Activated naive CD4-positive, alpha-beta T cell treated with anti-CD3 and anti-CD28 coated beads for 36 hours (primary cell): ENCODE results near the gene FEM1A. TPM values are rescaled to one million over a fixed set of nuclear protein-coding genes. Genes with fewer than 3 reads are reported as not detected.
"Not testable (repeated sequence)": the region's sequence is repeated elsewhere in the genome, so short reads cannot be mapped to it uniquely, and the experiment has no call there.

ENCODE experiments used
- CTCF ChIA-PET: fragments of 350-600 bp; sonication (Branson Sonifier 250); formaldehyde crosslinking; loops from one replicate; lab custom pipeline; 2021; ENCODE audit warnings: antibody characterized with exemption; lab: Charles Lee
- DNase-seq: peaks from one replicate; pipeline ENCODE4 v3.0.0-alpha.2; 2020
- H3K27ac Mint-ChIP-seq: one replicate; pipeline ENCODE4 v1.8.0; 2021; ENCODE audit warnings: mild to moderate bottlenecking, mixed read lengths
- H3K27me3 Mint-ChIP-seq: one replicate; pipeline ENCODE4 v1.8.0; 2021; ENCODE audit warnings: low read depth, mixed read lengths
- H3K36me3 Mint-ChIP-seq: one replicate; pipeline ENCODE4 v1.8.0; 2021; ENCODE audit warnings: low read depth, mixed read lengths
- H3K4me1 Mint-ChIP-seq: one replicate; pipeline ENCODE4 v1.8.0; 2021; ENCODE audit warnings: low read depth, mixed read lengths
- H3K4me3 Mint-ChIP-seq: one replicate; pipeline ENCODE4 v1.8.0; 2021; ENCODE audit warnings: mild to moderate bottlenecking, moderate library complexity, mixed read lengths
- H3K9me3 Mint-ChIP-seq: one replicate; pipeline ENCODE4 v1.8.0; 2021; ENCODE audit warnings: mixed read lengths
- intact Hi-C: fragments of 100-400 bp; cut with micrococcal nuclease; formaldehyde crosslinking; loops from one replicate; pipeline ENCODE4 v1.15.1; 2023
- microRNA-seq: library from miRNA; unstranded; fragments of <30 nt; microRNA quantifications from one replicate; pipeline ENCODE4 v1.2.0, GENCODE V29; 2022; ENCODE audit warnings: borderline microRNAs expressed, borderline replicate concordance
- total RNA-seq, 2 experiments: library from RNA; stranded (reverse); gene quantifications; one replicate each; pipeline ENCODE4 v1.2.3, GENCODE V29; 2021

FEM1A gene
- total RNA-seq, 2 experiments from 2014 or later, result 8.1 to 9.1 TPM

- Mint-ChIP-seq H3K9me3 (no peaks in the 10 kb centered on the region), H3K27me3 (no peaks in the 10 kb centered on the region), H3K27ac (no peak overlapping the region), H3K4me3 (no peak overlapping the region), H3K36me3 (peaks cover 2% of the 10 kb centered on the region), H3K4me1 (peaks cover 3% of the 10 kb centered on the region)
- no peak for DNase-seq
- CTCF ChIA-PET, result no interaction called here
- intact Hi-C loops, result no loop called here
Observed at GRCh38 chr19:4839192-4839591, 47.7 kb downstream of the FEM1A start.

- no peak for DNase-seq
- Mint-ChIP-seq H3K27ac (no peak overlapping the region), H3K36me3 (peaks cover 4% of the 10 kb centered on the region), H3K9me3 (no peaks in the 10 kb centered on the region), H3K27me3 (no peaks in the 10 kb centered on the region), H3K4me1 (peaks cover 3% of the 10 kb centered on the region), H3K4me3 (no peak overlapping the region)
- CTCF ChIA-PET, result interaction anchor here (1.3 to 13.5 kb wide), 2 partner anchors 33 to 111 kb away, joined by 3 to 294 read pairs; no protein-coding TSS in a partner anchor
- intact Hi-C loops, result no loop called here
Observed at GRCh38 chr19:4843647-4843965, 52.1 kb downstream of the FEM1A start.

GRCh38 chr19:4844348-4845179 lies 53.0 kb downstream of the FEM1A start:
- intact Hi-C loops, result no loop called here
- H3K9me3 Mint-ChIP-seq, result no peaks in the 10 kb centered on the region
- H3K27ac Mint-ChIP-seq, result no peak overlapping the region
- H3K27me3 Mint-ChIP-seq, result no peaks in the 10 kb centered on the region
- peaks cover 3% of the 10 kb centered on the region for H3K4me1 Mint-ChIP-seq
- H3K36me3 Mint-ChIP-seq, result peaks cover 4% of the 10 kb centered on the region
- no peak for DNase-seq
- no peak overlapping the region for H3K4me3 Mint-ChIP-seq
- CTCF ChIA-PET, result interaction anchor here (1.0 to 13.5 kb wide), 3 partner anchors 34 to 112 kb away, joined by 3 to 294 read pairs (median 3); no protein-coding TSS in a partner anchor

GRCh38 chr19:4845975-4846374 lies 54.4 kb downstream of the FEM1A start:
- H3K4me3 Mint-ChIP-seq, H3K36me3 Mint-ChIP-seq, H3K9me3 Mint-ChIP-seq, H3K27ac Mint-ChIP-seq, H3K27me3 Mint-ChIP-seq, DNase-seq, intact Hi-C loops, H3K4me1 Mint-ChIP-seq: not testable (repeated sequence)
- CTCF ChIA-PET, result interaction anchor here (0.7 to 13.5 kb wide), 2 partner anchors 35 to 186 kb away, joined by 3 to 294 read pairs; no protein-coding TSS in a partner anchor

GRCh38 chr19:4847190-4847973 lies 55.8 kb downstream of the FEM1A start:
- H3K4me3 Mint-ChIP-seq, result no peak overlapping the region
- H3K4me1 Mint-ChIP-seq, result no peaks in the 10 kb centered on the region
- no peaks in the 10 kb centered on the region for H3K27me3 Mint-ChIP-seq
- CTCF ChIA-PET, result interaction anchor here (13.5 kb wide), 1 partner anchor 37 kb away, joined by 294 read pairs; no protein-coding TSS in a partner anchor
- H3K27ac Mint-ChIP-seq, result no peak overlapping the region
- intact Hi-C loops, result no loop called here
- no peaks in the 10 kb centered on the region for H3K9me3 Mint-ChIP-seq
- DNase-seq, result no peak
- H3K36me3 Mint-ChIP-seq, result peaks cover 4% of the 10 kb centered on the region

- no peak for DNase-seq
- Mint-ChIP-seq H3K27ac (no peak overlapping the region), H3K9me3 (no peaks in the 10 kb centered on the region), H3K36me3 (peaks cover 4% of the 10 kb centered on the region), H3K4me3 (no peak overlapping the region), H3K4me1 (no peaks in the 10 kb centered on the region), H3K27me3 (no peaks in the 10 kb centered on the region)
- CTCF ChIA-PET, result interaction anchor here (0.9 to 13.5 kb wide), 4 partner anchors 15 to 44 kb away, joined by 4 to 294 read pairs (median 4); no protein-coding TSS in a partner anchor
- intact Hi-C loops, result no loop called here
Observed at GRCh38 chr19:4849019-4849418, 57.5 kb downstream of the FEM1A start.

Small RNAs within 50 kb of the gene (microRNA-seq; reads per million reads assigned to microRNA genes)
- 6.0 reads per million, percentile 7 among the genes with 10 or more reads in this experiment for gene MIR7-3

Other genes with a start within 250 kb of the FEM1A start
- gene SEMA6B, start 232.1 kb upstream of the FEM1A start, total RNA-seq, result under 1 TPM in 1 of 2 experiments, not detected in 1; 0.17 TPM
- gene TNFAIP8L1, start 152.2 kb upstream of the FEM1A start, total RNA-seq, result 10 to 100 TPM; 19.9 to 20.4 TPM
- gene MYDGF, start 121.4 kb upstream of the FEM1A start, total RNA-seq, result 10 to 100 TPM; 43.5 to 45.5 TPM
- gene DPP9, start 67.9 kb upstream of the FEM1A start, total RNA-seq, result 10 to 100 TPM; 40.8 to 41.9 TPM
- gene TICAM1, start 40.0 kb downstream of the FEM1A start, total RNA-seq, result 10 to 100 TPM; 15.2 to 16.5 TPM
- gene PLIN3, start 75.9 kb downstream of the FEM1A start, total RNA-seq, result 10 to 100 TPM; 16.1 to 17.1 TPM
- not detected for gene ARRDC5, start 111.2 kb downstream of the FEM1A start, total RNA-seq
- 100 to 1,000 TPM; 129 TPM for gene UHRF1, start 117.8 kb downstream of the FEM1A start, total RNA-seq
- gene KDM4B, start 177.4 kb downstream of the FEM1A start, total RNA-seq, result 10 to 100 TPM; 10.5 to 12.7 TPM